CD14-positive monocyte (primary cell): Measurements from ENCODE around the gene SKA2. TPM values are rescaled to one million over a fixed set of nuclear protein-coding genes. Genes with fewer than 3 reads are reported as not detected.
A peak's percentile ranks its signal among the peaks of the same experiment; 100 is the strongest.
"Not testable (repeated sequence)": the region's sequence is repeated elsewhere in the genome, so short reads cannot be mapped to it uniquely, and the experiment has no call there.

ENCODE experiments used
- DNase-seq, 3 donors: peaks; one replicate each; pipeline ENCODE4 v3.0.0-alpha.2; 2011 to 2022
- H2AFZ ChIP-seq: 2 replicates; pipeline ENCODE4 v1.6.0; 2012; ENCODE audit warnings: mild to moderate bottlenecking, low read depth, low read length, inconsistent platforms; ENCODE audit not compliant: insufficient read depth, poor library complexity, severe bottlenecking
- H3K27ac ChIP-seq, 2 donors: 1 replicate in 1 of 2; 2 replicates in 1 of 2; pipeline ENCODE4 v1.5.1; 2012 to 2013; ENCODE audit warnings: low read length in 2 of 2, control low read depth in 1 of 2, inconsistent platforms in 1 of 2, low read depth in 1 of 2, mild to moderate bottlenecking in 1 of 2
- H3K27me3 ChIP-seq, 2 donors: one replicate each; pipeline versions ENCODE4 v1.6.0 to v1.6.1; 2011 to 2013; ENCODE audit warnings: low read length in 2 of 2; ENCODE audit not compliant: control insufficient read depth in 2 of 2, insufficient read depth in 2 of 2
- H3K36me3 ChIP-seq, 2 donors: replicated peaks in 1 of 2; 1 replicate in 1 of 2; 2 replicates in 1 of 2; pipeline versions ENCODE4 v1.5.1 to v1.6.1; 2012 to 2013; ENCODE audit warnings: low read length in 2 of 2, control low read depth in 1 of 2, inconsistent platforms in 1 of 2, mild to moderate bottlenecking in 1 of 2; ENCODE audit not compliant: insufficient read depth in 2 of 2, control insufficient read depth in 1 of 2
- H3K4me1 ChIP-seq, 2 donors: 1 replicate in 1 of 2; 2 replicates in 1 of 2; pipeline versions ENCODE4 v1.5.1 to v1.6.1; 2012 to 2013; ENCODE audit warnings: low read length in 2 of 2, control low read depth in 1 of 2, inconsistent platforms in 1 of 2, mild to moderate bottlenecking in 1 of 2, moderate library complexity in 1 of 2; ENCODE audit not compliant: insufficient read depth in 2 of 2, control insufficient read depth in 1 of 2
- H3K4me2 ChIP-seq: replicated peaks from 2 replicates; pipeline ENCODE3; 2012; ENCODE audit warnings: low read length, moderate library complexity, mild to moderate bottlenecking; ENCODE audit not compliant: poor library complexity, severe bottlenecking; ENCODE audit errors: extremely low read depth
- H3K4me3 ChIP-seq, 3 experiments: fragments of 200-600 bp in 1 of 3; sonication (generic) in 1 of 3; replicated peaks in 1 of 3; 1 replicate in 2 of 3; 2 replicates in 1 of 3; pipeline ENCODE4 v1.5.1; 2011 to 2013; ENCODE audit warnings: low read length in 3 of 3, mild to moderate bottlenecking in 3 of 3, control low read depth in 2 of 3, low read depth in 2 of 3, inconsistent platforms in 1 of 3, moderate library complexity in 1 of 3
- H3K79me2 ChIP-seq: 2 replicates; pipeline ENCODE4 v1.6.0; 2012; ENCODE audit warnings: mild to moderate bottlenecking, control low read depth, inconsistent platforms, low read length, moderate library complexity; ENCODE audit not compliant: insufficient read depth
- H3K9ac ChIP-seq: 2 replicates; pipeline ENCODE4 v1.6.0; 2017; ENCODE audit warnings: low read length, mild to moderate bottlenecking; ENCODE audit not compliant: insufficient read depth, poor library complexity, severe bottlenecking
- H3K9me3 ChIP-seq, 2 donors: replicated peaks in 1 of 2; 1 replicate in 1 of 2; 2 replicates in 1 of 2; pipeline versions ENCODE4 v1.5.1 to v1.6.1; 2012 to 2013; ENCODE audit warnings: low read length in 2 of 2, control low read depth in 1 of 2; ENCODE audit not compliant: control insufficient read depth in 1 of 2, insufficient read depth in 1 of 2
- H4K20me1 ChIP-seq: 2 replicates; pipeline ENCODE4 v1.6.0; 2012; ENCODE audit warnings: mild to moderate bottlenecking, low read length, control low read depth, moderate library complexity; ENCODE audit not compliant: insufficient read depth
- H3K27ac Mint-ChIP-seq, 7 donors: one replicate each; pipeline ENCODE4 v1.8.0; 2020; ENCODE audit warnings: mild to moderate bottlenecking in 7 of 7, mixed read lengths in 7 of 7, moderate library complexity in 6 of 7, inconsistent platforms in 2 of 7
- H3K27me3 Mint-ChIP-seq, 3 donors: one replicate each; pipeline ENCODE4 v1.8.0; 2021 to 2022; ENCODE audit warnings: low read depth in 3 of 3, mild to moderate bottlenecking in 3 of 3, mixed read lengths in 3 of 3, moderate library complexity in 3 of 3, inconsistent platforms in 1 of 3
- H3K36me3 Mint-ChIP-seq, 2 donors: one replicate each; pipeline ENCODE4 v1.8.0; 2020; ENCODE audit warnings: mixed read lengths in 2 of 2, inconsistent platforms in 1 of 2, mild to moderate bottlenecking in 1 of 2
- H3K4me1 Mint-ChIP-seq: one replicate; pipeline ENCODE4 v1.8.0; 2020; ENCODE audit warnings: mild to moderate bottlenecking, mixed read lengths
- H3K4me3 Mint-ChIP-seq, 2 donors: one replicate each; pipeline ENCODE4 v1.8.0; 2020; ENCODE audit warnings: mild to moderate bottlenecking in 2 of 2, mixed read lengths in 2 of 2, moderate library complexity in 1 of 2
- H3K9me3 Mint-ChIP-seq, 7 donors: one replicate each; pipeline ENCODE4 v1.8.0; 2020 to 2022; ENCODE audit warnings: mixed read lengths in 7 of 7, mild to moderate bottlenecking in 6 of 7, moderate library complexity in 6 of 7, inconsistent platforms in 2 of 7
- WGBS: methylation state at CpG from one replicate; pipeline ENCODE4 v1.1.5; 2013; ENCODE audit warnings: missing lambda C conversion rate; ENCODE audit not compliant: insufficient coverage; 5-methylcytosine and 5-hydroxymethylcytosine counted together
- intact Hi-C, 2 donors: fragments of 100-400 bp; cut with micrococcal nuclease; formaldehyde crosslinking; loops; one replicate each; pipeline versions ENCODE4 v1.15.0 to v1.15.1; 2023
- polyA plus RNA-seq, 3 donors: library from polyadenylated mRNA; depleted of rRNA in 1 of 3; unstranded in 2 of 3; stranded (reverse) in 1 of 3; fragments of 300-500 nt in 2 of 3; fragments of >200 nt in 1 of 3; fragmentation: Illumina TruSeq in 2 of 3; gene quantifications; 1 replicate in 2 of 3; 2 replicates in 1 of 3; pipeline ENCODE4 v1.2.3, GENCODE V29; 2012 to 2021
- TF ChIP-seq, protein P1 (sequence below): fragments of 200-600 bp; IDR thresholded peaks from one replicate; pipeline ENCODE4 v1.8.0; 2022; ENCODE audit warnings: antibody characterized with exemption, mild to moderate bottlenecking

The SKA2 gene
- polyA plus RNA-seq, 3 donors: 3.1 to 20.4 (median 19.2) TPM

DNA sequence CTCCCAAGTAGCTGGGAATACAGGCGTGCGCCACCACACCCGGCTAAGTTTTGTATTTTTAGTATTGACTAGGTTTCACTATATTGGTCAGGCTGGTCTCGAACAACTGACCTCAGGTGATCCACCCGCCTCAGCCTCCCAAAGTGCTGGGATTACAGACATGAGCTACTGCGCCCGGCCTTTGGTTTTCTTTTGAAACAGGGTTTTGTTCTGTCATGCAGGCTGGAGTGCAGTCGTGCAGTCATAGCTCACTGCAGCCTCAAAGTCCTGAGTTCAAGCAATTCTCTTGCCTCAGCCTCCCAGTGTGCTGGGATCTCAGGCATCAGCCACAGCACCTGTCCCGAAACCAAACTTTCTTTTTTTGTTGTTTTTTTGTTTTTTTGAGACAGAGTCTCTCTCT, 25.6 kb upstream of the SKA2 start:
- Histone ChIP-seq H3K9me3 (no peaks in the 10 kb centered on the region), H3K9ac (no peak overlapping the region), H2AFZ (no peak overlapping the region), H3K4me2 (no peak overlapping the region), H3K4me3 (no peak overlapping the region), H3K27ac (no peak overlapping the region), H3K36me3 (peaks cover 12 to 32% of the 10 kb centered on the region in 2 donors), H3K27me3 (no peaks in the 10 kb centered on the region), H3K4me1 (no peaks in the 10 kb centered on the region), H3K79me2 (peaks cover 32% of the 10 kb centered on the region), H4K20me1 (no peaks in the 10 kb centered on the region)
- intact Hi-C loops: no loop called here
- no peaks in the 10 kb centered on the region for H3K27me3 Mint-ChIP-seq
- no peak overlapping the region for H3K4me3 Mint-ChIP-seq
- no peaks in the 10 kb centered on the region for H3K4me1 Mint-ChIP-seq
- 95% methylated on average over 6 of the region's 9 CpGs for WGBS
- H3K9me3 Mint-ChIP-seq: peaks cover 0 to 2% (median 0%) of the 10 kb centered on the region in 7 donors
- H3K27ac Mint-ChIP-seq: peak overlapping the region in 2 of 7 donors; percentile 54 to 68
- peaks cover 50 to 79% of the 10 kb centered on the region in 2 donors for H3K36me3 Mint-ChIP-seq
- DNase-seq: no peak
- TF ChIP-seq, protein P1, sequence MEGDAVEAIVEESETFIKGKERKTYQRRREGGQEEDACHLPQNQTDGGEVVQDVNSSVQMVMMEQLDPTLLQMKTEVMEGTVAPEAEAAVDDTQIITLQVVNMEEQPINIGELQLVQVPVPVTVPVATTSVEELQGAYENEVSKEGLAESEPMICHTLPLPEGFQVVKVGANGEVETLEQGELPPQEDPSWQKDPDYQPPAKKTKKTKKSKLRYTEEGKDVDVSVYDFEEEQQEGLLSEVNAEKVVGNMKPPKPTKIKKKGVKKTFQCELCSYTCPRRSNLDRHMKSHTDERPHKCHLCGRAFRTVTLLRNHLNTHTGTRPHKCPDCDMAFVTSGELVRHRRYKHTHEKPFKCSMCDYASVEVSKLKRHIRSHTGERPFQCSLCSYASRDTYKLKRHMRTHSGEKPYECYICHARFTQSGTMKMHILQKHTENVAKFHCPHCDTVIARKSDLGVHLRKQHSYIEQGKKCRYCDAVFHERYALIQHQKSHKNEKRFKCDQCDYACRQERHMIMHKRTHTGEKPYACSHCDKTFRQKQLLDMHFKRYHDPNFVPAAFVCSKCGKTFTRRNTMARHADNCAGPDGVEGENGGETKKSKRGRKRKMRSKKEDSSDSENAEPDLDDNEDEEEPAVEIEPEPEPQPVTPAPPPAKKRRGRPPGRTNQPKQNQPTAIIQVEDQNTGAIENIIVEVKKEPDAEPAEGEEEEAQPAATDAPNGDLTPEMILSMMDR: no peak

DNA sequence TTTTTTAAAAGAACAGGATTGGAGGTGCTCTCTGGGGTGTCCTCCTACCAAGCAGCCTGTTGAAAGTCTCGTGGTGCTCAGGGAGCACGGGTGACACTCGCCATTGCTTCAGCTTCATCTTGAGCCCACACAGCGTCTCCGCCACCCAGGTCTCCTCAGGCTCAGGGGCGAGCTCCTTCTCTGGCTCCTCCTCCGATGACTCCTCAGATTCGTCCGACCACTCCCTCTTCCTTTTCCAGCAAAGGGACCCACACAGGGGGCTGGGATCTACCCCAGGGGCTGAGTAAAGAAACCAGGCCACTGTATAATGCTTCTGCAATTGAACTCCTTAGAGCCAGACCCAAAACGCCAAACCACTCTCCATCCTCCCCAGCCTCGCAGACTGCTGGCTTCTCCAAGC, 24.6 kb upstream of the SKA2 start:
- H3K27ac Mint-ChIP-seq: peak overlapping the region in 2 of 7 donors; percentile 40 to 68
- H3K9me3 Mint-ChIP-seq, H3K27ac ChIP-seq: not testable (repeated sequence)

More for the DNA sequence above, 24.6 kb upstream of the SKA2 start:
- H2AFZ ChIP-seq, H3K27me3 ChIP-seq, H3K9me3 ChIP-seq, H3K4me1 ChIP-seq, H4K20me1 ChIP-seq, H3K4me3 Mint-ChIP-seq, H3K27me3 Mint-ChIP-seq, H3K9ac ChIP-seq, H3K4me1 Mint-ChIP-seq, H3K4me2 ChIP-seq, H3K4me3 ChIP-seq, intact Hi-C loops, DNase-seq: not testable (repeated sequence)
- peaks cover 48 to 78% of the 10 kb centered on the region in 2 donors for H3K36me3 Mint-ChIP-seq
- 96% methylated on average over 11 of the region's 11 CpGs for WGBS
- H3K79me2 ChIP-seq: peaks cover 40% of the 10 kb centered on the region
- peaks cover 7 to 31% of the 10 kb centered on the region in 2 donors for H3K36me3 ChIP-seq
